HG02678 (cell line): ENCODE measurements around the gene PROX1.

Experiments used
- ATAC-seq: cut with Tn5 transposase; IDR thresholded peaks from one replicate; pipeline ENCODE4 v1.9.1; 2021; ENCODE audit warnings: mild to moderate bottlenecking, moderate library complexity; ENCODE audit not compliant: unreplicated experiment

PROX1 gene

GRCh38 chr1:213987927-213988506, at the start of gene PROX1:
PROX1 (plus strand) TSS chr1:213987973; CDS start chr1:213996536, 8,563 bp downstream.
- peak; percentile 18 for ATAC-seq

GRCh38 chr1:213938776-213939175, 49.0 kb upstream of the PROX1 start:
- ATAC-seq = no peak

- ATAC-seq = no peak
Observed at GRCh38 chr1:213939888-213940287, 47.9 kb upstream of the PROX1 start.

- no peak for ATAC-seq
Observed at GRCh38 chr1:213940947-213941346, 46.8 kb upstream of the PROX1 start.

GRCh38 chr1:213942061-213942460, 45.7 kb upstream of the PROX1 start:
- ATAC-seq = no peak

- ATAC-seq = no peak
Observed at GRCh38 chr1:213947200-213947801, 40.5 kb upstream of the PROX1 start.

GRCh38 chr1:213951876-213952275, 35.9 kb upstream of the PROX1 start:
- no peak for ATAC-seq

GRCh38 chr1:213953806-213954205, 34.0 kb upstream of the PROX1 start:
- no peak for ATAC-seq

- ATAC-seq = no peak
Observed at GRCh38 chr1:213956295-213956770, 31.4 kb upstream of the PROX1 start.

- ATAC-seq = no peak
Observed at GRCh38 chr1:213958346-213958745, 29.4 kb upstream of the PROX1 start.

- ATAC-seq = no peak
Observed at GRCh38 chr1:213960963-213961362, 26.8 kb upstream of the PROX1 start.

- ATAC-seq = no peak
Observed at GRCh38 chr1:213962508-213962907, 25.3 kb upstream of the PROX1 start.

GRCh38 chr1:213966122-213966521, 21.7 kb upstream of the PROX1 start:
- ATAC-seq = no peak

GRCh38 chr1:213968146-213968825, 19.5 kb upstream of the PROX1 start:
- no peak for ATAC-seq

GRCh38 chr1:213969958-213970555, 17.7 kb upstream of the PROX1 start:
- ATAC-seq = no peak

GRCh38 chr1:213972141-213972540, 15.6 kb upstream of the PROX1 start:
- no peak for ATAC-seq

- ATAC-seq = no peak
Observed at GRCh38 chr1:213973129-213973528, 14.6 kb upstream of the PROX1 start.

GRCh38 chr1:213976665-213977485, 10.9 kb upstream of the PROX1 start:
- no peak for ATAC-seq

- ATAC-seq = no peak
Observed at GRCh38 chr1:213977486-213977842, 10.3 kb upstream of the PROX1 start.

- ATAC-seq = no peak
Observed at GRCh38 chr1:213977909-213978308, 9.9 kb upstream of the PROX1 start.
